Osteoblast (primary cell): ENCODE data around the gene SHANK3. TPM values are rescaled to one million over a fixed set of nuclear protein-coding genes. Genes with fewer than 3 reads are reported as not detected.
"Not testable (repeated sequence)": the region's sequence is repeated elsewhere in the genome, so short reads cannot be mapped to it uniquely, and the experiment has no call there.

Experiments used
- DNase-seq: peaks from one replicate; pipeline ENCODE4 v3.0.0; 2011; ENCODE audit warnings: low spot score, mixed read lengths; ENCODE audit not compliant: insufficient read length; ENCODE audit errors: missing footprints
- H2AFZ ChIP-seq: 2 replicates; pipeline ENCODE4 v1.6.0; 2011; ENCODE audit warnings: mild to moderate bottlenecking, low read length
- H3K27ac ChIP-seq: 2 replicates; pipeline ENCODE4 v1.5.1; 2011; ENCODE audit warnings: mild to moderate bottlenecking, low read depth, low read length, moderate library complexity
- H3K27me3 ChIP-seq: 2 replicates; pipeline ENCODE4 v1.6.0; 2012; ENCODE audit warnings: mild to moderate bottlenecking, control low read depth, inconsistent platforms, low read length, moderate library complexity; ENCODE audit not compliant: insufficient read depth
- H3K36me3 ChIP-seq: 2 replicates; pipeline ENCODE4 v1.5.1; 2011; ENCODE audit warnings: mild to moderate bottlenecking, low read length, control low read depth, moderate library complexity; ENCODE audit not compliant: insufficient read depth
- H3K4me1 ChIP-seq: 2 replicates; pipeline ENCODE4 v1.5.1; 2011; ENCODE audit warnings: mild to moderate bottlenecking, low read length, control low read depth, moderate library complexity; ENCODE audit not compliant: insufficient read depth
- H3K4me2 ChIP-seq: 2 replicates; pipeline ENCODE4 v1.6.0; 2011; ENCODE audit warnings: mild to moderate bottlenecking, low read length; ENCODE audit not compliant: insufficient read depth
- H3K4me3 ChIP-seq: fragments of 200-600 bp; sonication (generic); 3 replicates; pipeline ENCODE4 v1.5.1; 2012; ENCODE audit warnings: mild to moderate bottlenecking, low read length, inconsistent platforms; ENCODE audit not compliant: insufficient read depth
- H3K79me2 ChIP-seq: 2 replicates; pipeline ENCODE4 v1.6.0; 2012; ENCODE audit warnings: mild to moderate bottlenecking, low read length, control low read depth, inconsistent platforms; ENCODE audit not compliant: insufficient read depth
- H3K9me3 ChIP-seq: 2 replicates; pipeline ENCODE4 v1.5.1; 2011; ENCODE audit warnings: low read depth, low read length, control low read depth
- H4K20me1 ChIP-seq: 2 replicates; pipeline ENCODE4 v1.6.0; 2012; ENCODE audit warnings: mild to moderate bottlenecking, low read length, control low read depth; ENCODE audit not compliant: insufficient read depth
- CTCF ChIP-seq: IDR thresholded peaks from 2 replicates; pipeline ENCODE4 v1.5.1; 2011; ENCODE audit warnings: mild to moderate bottlenecking, low read depth, low read length, moderate library complexity; ENCODE audit errors: extremely low read depth
- total RNA-seq: library from RNA; depleted of rRNA; stranded (reverse); fragments of >200 nt; gene quantifications from 2 replicates; pipeline ENCODE4 v1.2.3, GENCODE V29; 2012

The SHANK3 gene
- total RNA-seq, 1 donor: 0.36 TPM

DNA sequence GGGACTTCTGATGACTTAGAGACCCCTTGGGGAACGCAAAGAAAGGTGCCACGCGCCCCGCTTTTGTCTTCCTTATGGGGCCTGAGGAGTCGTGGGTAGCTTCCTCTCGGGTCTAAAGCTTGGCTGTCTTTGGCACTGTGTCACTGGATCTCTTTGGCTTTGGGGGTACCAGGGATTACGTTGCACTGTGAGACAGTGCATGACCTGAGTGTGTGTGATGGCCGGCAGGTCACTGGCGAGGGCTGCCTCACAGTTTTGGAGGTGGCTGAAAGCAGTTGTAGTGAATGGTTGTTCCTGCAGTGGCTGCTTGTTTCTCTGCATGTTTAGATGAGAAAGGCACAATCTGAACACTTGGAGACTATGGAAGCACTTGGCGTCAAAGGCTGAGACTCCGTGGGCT, 38.9 kb upstream of the SHANK3 start:
- Histone ChIP-seq H3K9me3 (no peaks in the 10 kb centered on the region), H3K4me2 (no peak overlapping the region), H3K36me3 (no peaks in the 10 kb centered on the region), H2AFZ (no peak overlapping the region), H3K79me2 (no peaks in the 10 kb centered on the region), H3K27ac (no peak overlapping the region), H3K4me1 (peaks cover under 1% of the 10 kb centered on the region), H4K20me1 (no peaks in the 10 kb centered on the region), H3K27me3 (peaks cover 3% of the 10 kb centered on the region), H3K4me3 (no peak overlapping the region)
- TF ChIP-seq CTCF: no peak
- DNase-seq: no peak

DNA sequence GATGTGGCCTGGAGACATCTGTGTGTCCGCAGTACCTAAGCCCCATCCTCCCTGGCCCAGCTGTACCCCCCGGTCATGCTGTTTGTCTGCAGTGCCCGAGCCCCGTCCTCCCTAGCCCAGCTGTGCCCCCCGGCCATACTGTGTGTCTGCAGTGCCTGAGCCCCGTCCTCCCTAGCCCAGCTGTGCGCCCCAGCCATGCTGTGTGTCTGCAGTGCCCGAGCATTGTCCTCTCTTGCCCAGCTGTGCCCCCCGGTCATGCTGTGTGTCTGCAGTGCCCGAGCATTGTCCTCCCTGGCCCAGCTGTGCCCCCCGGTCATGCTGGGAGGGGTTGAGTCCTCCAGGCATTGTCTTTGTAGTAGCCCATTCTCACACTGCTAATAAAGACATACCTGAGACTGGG, 37.0 kb upstream of the SHANK3 start:
- no peak overlapping the region for H3K4me2 ChIP-seq
- TF ChIP-seq CTCF: no peak

GRCh38 chr22:50640296-50640695, 32.3 kb upstream of the SHANK3 start:
- H3K9me3 ChIP-seq, H3K4me2 ChIP-seq, H3K79me2 ChIP-seq, DNase-seq, H2AFZ ChIP-seq, H4K20me1 ChIP-seq, H3K4me3 ChIP-seq, H3K36me3 ChIP-seq, H3K4me1 ChIP-seq, H3K27ac ChIP-seq: not testable (repeated sequence)
- H3K27me3 ChIP-seq: peaks cover 20% of the 10 kb centered on the region

More for the DNA sequence above, 37.0 kb upstream of the SHANK3 start:
- no peaks in the 10 kb centered on the region for H3K4me1 ChIP-seq
- H3K4me3 ChIP-seq: no peak overlapping the region
- DNase-seq: no peak
- H3K27me3 ChIP-seq: peaks cover 3% of the 10 kb centered on the region
- H3K79me2 ChIP-seq: no peaks in the 10 kb centered on the region
- no peaks in the 10 kb centered on the region for H4K20me1 ChIP-seq
- no peaks in the 10 kb centered on the region for H3K36me3 ChIP-seq
- H2AFZ ChIP-seq: no peak overlapping the region
- no peak overlapping the region for H3K27ac ChIP-seq
- no peaks in the 10 kb centered on the region for H3K9me3 ChIP-seq

DNA sequence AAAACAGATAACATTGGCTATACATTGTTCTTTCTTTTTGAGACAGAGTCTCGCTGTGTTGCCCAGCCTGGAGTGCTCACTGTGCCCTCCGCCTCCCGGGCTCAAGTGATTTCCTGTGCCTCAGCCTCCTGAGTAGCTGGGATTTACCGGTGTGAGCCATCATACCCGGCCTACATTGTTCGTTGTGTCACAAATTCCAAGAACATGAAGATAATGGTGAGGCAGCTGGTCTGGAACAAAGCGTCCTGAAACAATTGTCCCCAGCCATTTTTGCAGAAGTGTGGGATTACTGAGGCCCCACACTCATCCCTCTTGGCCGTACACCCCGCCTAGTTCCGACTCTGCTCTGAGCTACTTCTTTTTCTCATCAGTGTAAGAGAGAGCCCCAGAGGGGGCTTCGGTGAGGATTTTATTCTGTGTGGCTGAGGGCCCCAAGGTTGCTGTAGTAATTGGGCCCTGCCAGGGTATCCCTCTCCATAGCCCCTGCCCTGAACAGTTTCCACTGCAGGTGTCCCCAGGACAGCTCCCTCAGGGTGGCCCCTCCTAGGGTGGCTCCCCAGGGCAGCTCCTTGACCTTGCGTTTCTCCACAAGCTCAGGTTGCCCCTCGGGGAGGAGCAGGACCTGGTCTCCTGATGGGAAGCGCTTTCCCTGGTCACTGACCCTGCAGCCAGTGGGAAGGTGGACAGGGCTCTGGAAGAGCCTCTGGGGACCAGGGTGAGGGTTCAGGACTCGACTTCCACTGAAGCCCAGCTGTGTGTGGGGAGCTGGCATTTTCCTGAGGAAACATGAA, 31.6 kb upstream of the SHANK3 start:
- H3K4me3 ChIP-seq: no peak overlapping the region
- peaks cover 23% of the 10 kb centered on the region for H3K27me3 ChIP-seq
- no peak overlapping the region for H3K4me2 ChIP-seq
- no peak overlapping the region for H3K27ac ChIP-seq
- no peak for TF ChIP-seq CTCF
- no peaks in the 10 kb centered on the region for H3K4me1 ChIP-seq
- H3K36me3 ChIP-seq: no peaks in the 10 kb centered on the region
- DNase-seq: no peak
- no peaks in the 10 kb centered on the region for H3K79me2 ChIP-seq
- H3K9me3 ChIP-seq: no peaks in the 10 kb centered on the region
- H4K20me1 ChIP-seq: no peaks in the 10 kb centered on the region
- H2AFZ ChIP-seq: no peak overlapping the region
